Pancreas (tissue), 10 donors: ENCODE measurements around the gene CTDP1. TPM values are rescaled to one million over a fixed set of nuclear protein-coding genes. Genes with fewer than 3 reads are reported as not detected.

ENCODE experiments used
- ATAC-seq, 4 donors: fragments of 200-7000 bp; cut with Tn5 transposase; one replicate each; pipeline versions ENCODE4 v1.8.0 to v1.9.1; 2020; ENCODE audit warnings: mild to moderate bottlenecking in 4 of 4, moderate library complexity in 4 of 4
- DNase-seq, 6 donors: peaks; one replicate each; pipeline ENCODE4 v3.0.0-alpha.2; 2020
- FAIRE-seq: peaks from 2 replicates; lab custom pipeline; 2012; peaks lifted over from hg19 to GRCh38; lab: Jason Lieb, UNC
- H3K27ac ChIP-seq, 4 donors: fragments of 200-600 bp; sonication (generic); 1 replicate in 3 of 4; 2 replicates in 1 of 4; pipeline versions ENCODE4 v1.5.0 to v1.8.0; 2020
- H3K27me3 ChIP-seq, 4 donors: fragments of 200-600 bp; one replicate each; pipeline ENCODE4 v1.8.0; 2021
- H3K36me3 ChIP-seq, 3 donors: fragments of 200-600 bp; sonication (generic) in 1 of 3; one replicate each; pipeline versions ENCODE4 v1.5.0 to v1.8.0; 2020 to 2021
- H3K4me1 ChIP-seq, 3 donors: fragments of 200-600 bp; one replicate each; pipeline ENCODE4 v1.8.0; 2021
- H3K4me3 ChIP-seq, 4 donors: fragments of 200-600 bp; sonication (generic) in 2 of 4; one replicate each; pipeline versions ENCODE4 v1.5.0 to v1.8.0; 2020 to 2021
- H3K9me3 ChIP-seq, 4 donors: fragments of 200-600 bp; one replicate each; pipeline ENCODE4 v1.8.0; 2021
- WGBS, 2 donors: extraction: QIAGEN DNeasy Blood & Tissue Kit; methylation state at CpG; one replicate each; pipeline ENCODE4 v1.1.7; 2013; 5-methylcytosine and 5-hydroxymethylcytosine counted together
- intact Hi-C, 3 donors: fragments of 100-400 bp; cut with DNase I; formaldehyde crosslinking; loops; one replicate each; pipeline versions ENCODE4 v1.11.1 to v1.14.2; 2022
- polyA plus RNA-seq, 2 donors: library from polyadenylated mRNA; stranded (reverse); fragments of 200-250 nt; gene quantifications; one replicate each; pipeline ENCODE4 v1.2.3, GENCODE V29; 2013
- total RNA-seq, 6 donors: library from RNA; stranded (reverse); fragmentation: NEBNext Ultra II Directional in 4 of 6; extraction: Animal tissue kit (Norgen Biotek cat#: 25700) in 4 of 6; gene quantifications; one replicate each; pipeline versions ENCODE4 v1.2.1 to v1.2.4, GENCODE V29; 2021 to 2023
- TF ChIP-seq, protein P1 (sequence below), 4 donors: fragments of 200-600 bp; sonication (generic) in 3 of 4; IDR thresholded peaks; one replicate each; pipeline versions ENCODE4 v1.5.0 to v1.8.0; 2021; ENCODE audit warnings: antibody characterized with exemption in 4 of 4
- donor health status: healthy with polysubstance abuse.
- donor health status: DM: no; HTN: no; CAD: no; lungs with moderate emphysema.
- donor health status: DM: no; HTN: no; CAD: no.
- donor health status: control.
- donor health status: control.
- donor health status: Bipolar disorder and iron deficiency.
- donor health status: DM: yes; HTN: yes; CAD: no.
- donor health status: DM: no; HTN: no; CAD: no.
- donor health status: DM: no; HTN: no; CAD: no.
- donor health status: DM: yes; HTN: yes; CAD: no.

The CTDP1 gene
- total and polyA plus RNA-seq, 8 donors, result 9.8 to 14.4 (median 10.5) TPM

DNA sequence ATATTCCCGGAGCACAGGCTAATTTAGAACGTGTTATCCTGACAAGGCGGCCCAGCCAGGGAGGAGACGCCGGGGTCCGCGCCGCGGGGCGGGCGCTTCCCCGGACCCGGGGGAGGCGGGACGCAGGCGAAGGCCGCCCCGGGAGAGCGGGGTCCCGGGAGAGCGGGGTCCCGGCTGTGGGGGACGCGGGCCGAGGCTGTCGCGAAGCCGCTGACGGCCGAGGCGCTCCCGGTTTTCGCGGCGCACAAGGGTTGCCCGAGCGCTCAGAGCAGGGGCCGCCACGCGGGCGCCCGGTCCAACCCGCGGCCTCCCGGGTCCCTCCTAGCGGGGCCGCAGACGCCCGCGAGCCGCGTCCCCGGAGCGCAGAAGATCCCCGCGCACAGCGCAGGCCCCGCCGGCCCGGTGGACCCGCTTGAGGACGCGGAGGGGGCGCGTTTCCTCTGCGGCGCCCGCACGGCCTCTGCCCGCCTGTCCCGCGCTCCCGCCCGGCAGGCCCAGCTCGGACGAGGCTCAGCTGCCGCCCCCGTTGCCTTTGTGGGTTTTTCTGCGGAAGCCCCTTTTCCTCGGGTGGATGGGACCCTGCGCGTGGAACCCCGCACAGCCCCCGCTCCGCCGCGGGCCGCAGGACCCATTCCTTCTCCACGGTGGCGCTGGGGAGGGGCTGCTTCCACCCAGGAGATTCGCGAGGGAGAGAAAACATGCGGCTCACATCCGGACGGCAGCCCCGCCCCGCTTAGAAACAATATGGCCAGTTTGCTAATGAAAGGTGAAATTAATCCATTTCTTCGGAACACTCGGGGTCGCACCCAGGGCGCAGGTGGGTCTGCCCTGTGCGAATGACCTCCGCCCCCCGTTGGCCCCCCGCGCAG is 108.5 kb downstream of the CTDP1 start:
- DNase-seq, result peak in 1 of 6 donors; percentile 60
- no peaks in the 10 kb centered on the region for H3K9me3 ChIP-seq
- WGBS, 2 donors, result 4 to 6% methylated on average over 58 to 106 of the region's 106 CpGs
- TF ChIP-seq, protein P1, sequence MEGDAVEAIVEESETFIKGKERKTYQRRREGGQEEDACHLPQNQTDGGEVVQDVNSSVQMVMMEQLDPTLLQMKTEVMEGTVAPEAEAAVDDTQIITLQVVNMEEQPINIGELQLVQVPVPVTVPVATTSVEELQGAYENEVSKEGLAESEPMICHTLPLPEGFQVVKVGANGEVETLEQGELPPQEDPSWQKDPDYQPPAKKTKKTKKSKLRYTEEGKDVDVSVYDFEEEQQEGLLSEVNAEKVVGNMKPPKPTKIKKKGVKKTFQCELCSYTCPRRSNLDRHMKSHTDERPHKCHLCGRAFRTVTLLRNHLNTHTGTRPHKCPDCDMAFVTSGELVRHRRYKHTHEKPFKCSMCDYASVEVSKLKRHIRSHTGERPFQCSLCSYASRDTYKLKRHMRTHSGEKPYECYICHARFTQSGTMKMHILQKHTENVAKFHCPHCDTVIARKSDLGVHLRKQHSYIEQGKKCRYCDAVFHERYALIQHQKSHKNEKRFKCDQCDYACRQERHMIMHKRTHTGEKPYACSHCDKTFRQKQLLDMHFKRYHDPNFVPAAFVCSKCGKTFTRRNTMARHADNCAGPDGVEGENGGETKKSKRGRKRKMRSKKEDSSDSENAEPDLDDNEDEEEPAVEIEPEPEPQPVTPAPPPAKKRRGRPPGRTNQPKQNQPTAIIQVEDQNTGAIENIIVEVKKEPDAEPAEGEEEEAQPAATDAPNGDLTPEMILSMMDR (IDR thresholded peaks at IDR 0.05), result no peak
- H3K4me1 ChIP-seq, result peaks cover 0 to 17% (median 0%) of the 10 kb centered on the region in 3 donors
- H3K27ac ChIP-seq, result no peak overlapping the region
- H3K36me3 ChIP-seq, result no peaks in the 10 kb centered on the region
- no peak for FAIRE-seq
- peak overlapping the region in 2 of 4 donors; percentile 9 to 31 for H3K4me3 ChIP-seq
- H3K27me3 ChIP-seq, result peaks cover 0 to 23% (median 9%) of the 10 kb centered on the region in 4 donors
- no peak for ATAC-seq
- intact Hi-C loops, result no loop called here

DNA sequence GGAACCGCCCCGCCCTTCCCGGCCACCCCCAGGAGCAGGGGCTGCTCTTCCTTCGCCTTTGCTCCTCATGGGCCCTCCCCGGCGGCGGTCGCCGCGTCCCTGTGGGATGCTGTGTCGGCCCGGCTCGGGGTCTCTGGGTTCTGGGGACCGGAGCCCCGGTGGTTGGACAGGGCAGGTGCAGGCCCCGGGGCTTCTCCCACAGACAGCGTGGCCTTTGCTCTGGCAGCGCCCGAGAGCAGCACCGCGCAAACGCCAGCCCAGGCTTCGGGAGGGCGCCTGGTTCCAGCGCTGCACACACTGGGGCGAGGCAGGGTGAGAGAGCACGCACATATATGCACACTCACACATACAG is 109.1 kb downstream of the CTDP1 start:
- ATAC-seq (no peak), FAIRE-seq (no peak), DNase-seq (peak in 1 of 6 donors; percentile 56)
- Histone ChIP-seq H3K4me3 (no peak overlapping the region), H3K27ac (no peak overlapping the region), H3K36me3 (no peaks in the 10 kb centered on the region), H3K9me3 (no peaks in the 10 kb centered on the region), H3K4me1 (peaks cover 0 to 18% (median 0%) of the 10 kb centered on the region in 3 donors), H3K27me3 (peaks cover 0 to 23% (median 9%) of the 10 kb centered on the region in 4 donors)
- intact Hi-C loops, result no loop called here
- TF ChIP-seq, protein P1 (IDR thresholded peaks at IDR 0.05), result no peak
- 33 to 40% methylated on average over 26 to 27 of the region's 27 CpGs for WGBS, 2 donors

DNA sequence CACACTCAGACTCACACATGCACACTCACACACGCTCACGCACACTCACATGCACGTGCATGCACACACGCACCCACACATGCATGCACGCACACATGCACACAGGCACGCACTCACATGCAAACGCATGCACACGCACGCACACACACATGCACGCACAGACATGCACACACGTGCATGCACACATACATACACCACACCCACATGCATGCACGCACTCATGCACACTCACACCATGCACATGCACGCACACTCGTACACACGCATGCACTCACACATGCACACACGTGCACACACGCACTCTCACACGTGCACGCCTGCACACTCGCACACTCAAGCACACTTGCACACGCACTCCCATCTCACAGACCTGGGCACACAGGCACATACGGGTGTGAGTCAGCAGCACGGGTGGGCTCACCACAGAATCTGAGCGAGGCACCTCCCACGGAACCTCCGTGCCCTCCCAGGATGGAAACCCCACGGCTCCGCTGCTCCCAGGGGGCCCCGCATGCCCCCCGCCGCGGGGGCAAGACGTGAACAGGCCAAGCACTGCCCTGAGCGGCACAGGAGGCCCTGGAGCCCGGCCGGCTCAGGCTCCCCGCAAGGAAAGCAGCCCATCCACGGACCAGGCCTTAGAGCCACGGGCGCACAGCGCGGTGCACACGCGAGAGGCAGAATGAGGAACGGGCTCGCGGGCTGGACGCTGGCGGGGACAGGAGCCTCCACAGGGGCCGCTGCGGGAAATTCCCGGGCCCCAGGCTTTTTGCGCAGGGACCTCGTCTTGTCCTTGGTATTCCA is 109.7 kb downstream of the CTDP1 start:
- H3K4me3 ChIP-seq, result no peak overlapping the region
- FAIRE-seq, result no peak
- TF ChIP-seq, protein P1 (IDR thresholded peaks at IDR 0.05), result no peak
- DNase-seq, result peak in 1 of 6 donors; percentile 48
- H3K36me3 ChIP-seq, result no peaks in the 10 kb centered on the region
- no peaks in the 10 kb centered on the region for H3K9me3 ChIP-seq
- H3K4me1 ChIP-seq, result peaks cover 0 to 18% (median 0%) of the 10 kb centered on the region in 3 donors
- 85 to 89% methylated on average over 54 of the region's 54 CpGs for WGBS, 2 donors
- H3K27me3 ChIP-seq, result peaks cover 0 to 23% (median 9%) of the 10 kb centered on the region in 4 donors
- intact Hi-C loops, result no loop called here
- ATAC-seq, result no peak
- no peak overlapping the region for H3K27ac ChIP-seq

DNA sequence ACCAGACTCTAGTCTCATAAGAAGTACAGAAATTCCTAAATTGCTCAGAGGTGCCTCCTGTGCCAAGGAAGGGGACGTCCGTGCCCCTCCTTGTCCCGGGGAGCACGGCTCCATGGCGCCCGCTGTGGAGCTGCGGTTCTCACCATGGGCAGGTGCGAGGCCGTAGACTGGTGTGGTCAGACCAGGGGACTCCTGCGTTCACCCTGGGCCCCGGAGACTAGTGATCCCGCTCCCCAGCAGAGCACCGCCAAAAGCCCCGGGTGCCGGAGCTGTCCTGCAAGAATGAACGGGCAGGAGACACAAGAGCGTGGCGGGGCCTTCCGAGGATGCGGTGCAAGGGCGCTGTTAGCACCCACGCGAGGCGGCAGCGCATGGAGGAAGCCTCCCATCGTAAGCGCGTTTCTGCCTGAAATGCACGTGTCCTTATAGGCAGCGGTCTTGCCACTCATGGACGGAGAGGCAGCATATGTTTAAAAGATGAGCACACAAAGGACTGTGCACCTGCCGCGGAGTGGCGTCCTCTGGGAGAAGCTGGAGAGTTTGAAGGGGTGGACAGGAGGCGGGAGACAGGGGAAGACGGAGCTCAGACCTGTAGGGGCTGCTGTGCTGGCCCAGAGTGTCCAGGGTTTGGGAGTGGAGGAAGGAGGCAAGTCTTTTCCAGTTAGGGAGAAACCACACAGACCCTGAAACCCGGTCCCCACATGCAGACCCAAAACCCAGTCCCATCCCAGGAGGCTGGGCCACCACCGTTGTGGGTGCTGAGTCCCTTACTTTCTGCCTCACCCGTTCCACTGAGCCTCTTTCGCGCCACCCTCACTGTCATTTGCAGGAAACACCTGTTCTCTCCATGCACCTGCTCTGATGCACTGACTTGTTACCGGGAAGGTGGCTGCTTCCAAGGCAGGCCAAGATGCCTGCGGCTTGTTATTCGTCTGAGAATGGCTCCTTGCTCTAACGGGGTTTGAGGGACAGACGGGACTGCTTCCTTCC is 110.6 kb downstream of the CTDP1 start:
- Histone ChIP-seq H3K9me3 (no peaks in the 10 kb centered on the region), H3K27ac (no peak overlapping the region), H3K27me3 (peaks cover 0 to 23% (median 9%) of the 10 kb centered on the region in 4 donors), H3K4me3 (no peak overlapping the region), H3K4me1 (peaks cover 0 to 18% (median 0%) of the 10 kb centered on the region in 3 donors), H3K36me3 (no peaks in the 10 kb centered on the region)
- intact Hi-C loops, result no loop called here
- DNase-seq (peak in 1 of 6 donors; percentile 55), FAIRE-seq (no peak), ATAC-seq (no peak)
- WGBS, 2 donors, result 66 to 69% methylated on average over 46 of the region's 46 CpGs
- TF ChIP-seq, protein P1 (IDR thresholded peaks at IDR 0.05), result no peak
